Skeletal muscle cell (primary cell): ENCODE measurements around the gene LDHAL6B.

ENCODE experiments used
- DNase-seq: peaks from one replicate; pipeline ENCODE4 v3.0.0-alpha.2; 2010; ENCODE audit warnings: low read depth
- H3K4me3 ChIP-seq: 2 replicates; pipeline ENCODE4 v1.5.1; 2011; ENCODE audit warnings: low read depth, mild to moderate bottlenecking, control low read depth, low read length, moderate library complexity

The LDHAL6B gene

DNA sequence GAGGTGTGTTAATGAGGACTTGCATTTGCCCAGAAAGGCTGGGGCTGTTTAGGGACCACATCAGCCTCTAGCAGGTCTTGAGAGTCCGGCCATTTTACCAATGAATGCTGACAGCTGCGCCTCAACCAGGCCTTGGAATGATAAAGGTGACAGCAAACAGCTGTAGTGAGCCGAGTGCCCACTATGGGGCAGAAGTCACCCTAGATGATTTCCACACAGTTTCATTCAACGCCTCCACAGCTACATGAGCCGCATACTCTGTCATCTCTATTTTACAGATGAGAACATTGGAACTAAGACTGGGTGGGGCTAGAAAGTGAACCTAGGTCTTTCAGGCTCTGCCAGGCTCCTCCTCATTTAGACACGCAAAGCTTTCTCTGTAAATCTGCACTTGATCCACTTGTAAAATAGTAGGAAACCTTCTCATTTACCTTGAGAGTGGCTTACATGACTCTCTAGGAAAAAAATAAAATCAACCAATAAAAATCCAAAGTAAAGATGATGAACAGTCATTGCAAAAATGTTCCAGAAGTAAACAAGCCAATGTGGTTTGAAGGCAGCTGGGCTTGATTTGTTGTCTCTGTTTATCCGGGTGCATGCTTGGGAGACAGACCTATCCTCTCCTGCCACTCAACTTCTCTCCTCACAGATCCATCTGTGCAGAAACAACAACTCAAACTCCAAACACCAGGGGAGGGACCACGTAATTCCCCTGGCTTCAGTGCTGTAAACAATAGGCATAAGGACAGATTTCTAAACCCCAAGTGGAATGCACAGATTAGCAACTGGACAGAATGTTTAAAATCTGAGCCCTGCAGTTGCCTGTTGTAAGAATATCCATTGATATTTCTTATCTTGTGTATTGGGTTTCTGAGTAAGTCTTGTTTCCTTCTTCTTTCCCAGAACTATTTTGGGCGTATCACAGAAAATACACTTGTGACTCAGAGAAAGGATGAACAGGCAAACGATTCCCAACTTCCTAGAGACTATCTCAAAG lies 31.5 kb upstream of the LDHAL6B start:
- DNase-seq, result peak; percentile 33
- H3K4me3 ChIP-seq, result no peak overlapping the region

GRCh38 chr15:59176653-59177316 lies 29.9 kb upstream of the LDHAL6B start:
- no peak overlapping the region for H3K4me3 ChIP-seq

GRCh38 chr15:59177317-59177660 lies 29.4 kb upstream of the LDHAL6B start:
- DNase-seq, result no peak
- H3K4me3 ChIP-seq, result no peak overlapping the region

More at GRCh38 chr15:59176653-59177316, 29.9 kb upstream of the LDHAL6B start:
- no peak for DNase-seq

DNA sequence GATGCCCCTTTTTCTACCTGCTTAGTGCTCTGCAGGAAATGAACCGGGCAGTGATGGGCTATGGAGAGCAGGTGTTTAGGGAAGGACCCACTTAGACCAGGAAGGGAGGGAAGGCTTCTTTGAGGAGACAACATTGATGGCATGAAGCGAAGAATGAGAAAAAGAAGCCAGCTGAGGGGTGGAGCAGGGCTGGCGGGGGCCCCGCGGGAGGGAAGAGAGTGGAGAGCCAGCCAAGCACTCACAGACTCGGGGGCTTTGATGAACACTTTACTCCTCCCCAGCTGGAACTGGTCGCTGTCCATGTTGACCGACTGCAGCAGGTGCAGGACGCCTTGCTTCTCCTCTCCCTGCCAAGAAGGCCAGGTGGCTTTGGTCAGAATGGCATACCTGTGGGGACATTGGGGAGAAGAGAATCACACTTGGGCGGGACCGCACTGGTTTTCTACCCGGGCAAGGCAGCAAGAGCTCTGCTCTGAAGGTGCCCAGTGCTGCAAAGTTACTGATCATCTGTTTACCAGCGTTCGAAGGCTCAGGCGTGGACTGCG lies 28.4 kb upstream of the LDHAL6B start:
- DNase-seq, result no peak
- no peak overlapping the region for H3K4me3 ChIP-seq

GRCh38 chr15:59179717-59180116 lies 26.9 kb upstream of the LDHAL6B start:
- no peak for DNase-seq
- H3K4me3 ChIP-seq, result no peak overlapping the region

- no peak for DNase-seq
Observed at GRCh38 chr15:59180945-59181600, 25.6 kb upstream of the LDHAL6B start.

DNA sequence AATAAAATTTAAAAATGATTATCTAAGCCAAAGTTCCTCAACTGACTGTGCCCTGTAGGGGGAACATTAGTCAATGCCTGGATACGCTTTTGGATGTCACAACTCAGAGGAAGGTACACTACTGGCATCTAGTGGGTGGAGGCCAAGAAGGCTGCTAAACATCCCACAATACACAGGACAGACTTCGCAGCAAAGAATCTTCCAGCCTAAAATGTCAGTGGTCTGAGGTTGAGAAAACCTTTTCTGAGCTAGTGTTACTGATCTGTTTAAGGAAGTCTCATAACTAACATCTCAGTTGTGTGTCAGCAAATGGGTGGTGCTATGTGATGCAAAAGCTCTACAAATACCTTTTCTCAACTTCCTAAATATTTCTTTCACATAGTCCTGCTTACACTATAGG lies 20.9 kb upstream of the LDHAL6B start:
- no peak for DNase-seq
- no peak overlapping the region for H3K4me3 ChIP-seq

More at GRCh38 chr15:59180945-59181600, 25.6 kb upstream of the LDHAL6B start:
- no peak overlapping the region for H3K4me3 ChIP-seq

DNA sequence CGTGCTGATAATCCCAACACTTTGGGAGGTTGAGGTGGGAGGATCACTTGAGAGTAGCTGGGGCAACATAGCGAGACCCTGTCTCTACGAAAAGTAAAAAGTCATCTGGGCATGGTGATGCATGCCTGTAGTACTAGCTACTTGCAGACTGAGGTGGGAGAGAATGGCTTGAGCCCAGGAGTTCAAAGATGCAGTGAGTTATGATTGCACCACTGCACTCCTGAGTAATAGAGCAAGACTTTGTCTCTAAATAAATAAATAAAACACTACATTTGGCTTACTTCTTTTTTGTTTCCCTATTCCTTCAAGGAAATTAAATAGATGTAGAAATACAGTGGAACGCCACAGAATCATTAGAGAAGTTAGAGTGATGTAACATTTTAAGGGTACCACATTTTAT lies 20.1 kb upstream of the LDHAL6B start:
- no peak overlapping the region for H3K4me3 ChIP-seq
- DNase-seq, result no peak

DNA sequence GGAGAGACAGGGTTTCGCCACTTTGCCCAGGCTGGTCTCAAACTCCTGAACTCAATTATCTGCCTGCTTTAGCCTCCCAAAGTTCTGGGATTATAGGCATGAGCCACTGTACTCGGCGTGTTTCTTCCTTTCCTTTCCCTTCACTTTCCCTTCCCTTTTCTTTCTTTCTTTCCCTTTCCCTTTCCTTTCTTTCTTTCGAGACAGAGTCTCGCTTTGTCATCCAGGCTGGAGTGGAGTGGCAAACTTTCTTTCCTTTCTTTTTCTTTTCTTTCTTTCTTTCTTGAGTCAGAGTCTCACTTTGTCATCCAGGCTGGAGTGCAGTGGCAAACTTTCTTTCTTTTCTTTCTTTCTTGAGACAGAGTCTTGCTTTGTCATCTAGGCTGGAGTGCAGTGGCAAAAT lies 17.4 kb upstream of the LDHAL6B start:
- no peak for DNase-seq
- H3K4me3 ChIP-seq, result no peak overlapping the region

GRCh38 chr15:59190291-59190690 lies 16.4 kb upstream of the LDHAL6B start:
- no peak for DNase-seq
- H3K4me3 ChIP-seq, result no peak overlapping the region

DNA sequence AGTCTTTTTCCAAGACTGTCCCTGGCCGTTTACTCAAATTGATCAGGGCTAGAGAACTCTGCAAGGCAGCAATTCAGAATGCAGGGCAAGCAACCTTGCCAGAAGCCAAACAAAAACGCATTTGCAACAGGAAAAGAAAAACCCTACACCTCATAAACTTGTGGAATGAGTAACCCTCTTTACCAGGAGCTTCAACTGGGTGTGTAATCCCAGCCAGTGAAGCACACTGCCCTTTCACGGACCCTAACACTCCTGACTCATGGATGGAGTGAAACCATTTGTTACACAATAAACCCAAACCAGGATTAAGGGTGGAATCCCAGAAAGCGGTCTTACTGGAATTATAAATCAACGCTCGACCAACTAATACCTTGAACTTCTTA lies 14.8 kb upstream of the LDHAL6B start:
- no peak overlapping the region for H3K4me3 ChIP-seq
- DNase-seq, result peak; percentile 86

DNA sequence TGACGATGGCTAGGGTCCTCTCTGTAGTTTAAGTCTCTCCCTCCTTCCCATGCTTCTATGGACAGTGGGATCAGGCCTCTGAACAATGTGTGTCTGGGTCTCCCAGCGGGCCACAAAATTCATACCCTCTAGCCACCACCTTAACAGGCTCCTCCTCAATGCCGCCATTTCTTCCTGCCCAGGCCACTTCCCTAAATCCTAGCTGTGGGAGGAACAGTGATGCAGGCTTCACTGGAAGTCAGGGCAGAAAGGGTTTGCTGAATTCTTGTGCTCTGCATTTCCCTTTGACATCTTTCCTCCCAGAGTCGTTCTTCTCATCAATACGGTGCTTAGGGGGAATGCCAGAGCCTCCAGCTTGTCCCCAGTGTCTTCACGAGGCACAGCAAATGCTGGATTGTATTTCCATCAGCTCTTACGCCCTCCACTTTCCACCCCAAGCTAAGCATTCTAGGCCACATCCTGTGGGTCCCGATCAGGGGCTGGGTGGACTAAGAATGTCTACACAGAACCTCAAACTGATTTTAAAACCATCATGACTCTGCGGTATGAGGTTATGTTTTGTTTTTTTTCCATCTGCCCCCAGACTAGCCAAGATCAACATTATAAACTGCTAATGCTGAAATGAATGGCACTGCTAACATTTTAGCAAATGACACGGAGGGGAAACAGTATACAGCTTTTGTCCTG lies 11.9 kb upstream of the LDHAL6B start:
- no peak for DNase-seq
- H3K4me3 ChIP-seq, result no peak overlapping the region

- no peak overlapping the region for H3K4me3 ChIP-seq
- no peak for DNase-seq
Observed at GRCh38 chr15:59196416-59196815, 10.2 kb upstream of the LDHAL6B start.

GRCh38 chr15:59197454-59197853 lies 9.2 kb upstream of the LDHAL6B start:
- no peak overlapping the region for H3K4me3 ChIP-seq
- no peak for DNase-seq

DNA sequence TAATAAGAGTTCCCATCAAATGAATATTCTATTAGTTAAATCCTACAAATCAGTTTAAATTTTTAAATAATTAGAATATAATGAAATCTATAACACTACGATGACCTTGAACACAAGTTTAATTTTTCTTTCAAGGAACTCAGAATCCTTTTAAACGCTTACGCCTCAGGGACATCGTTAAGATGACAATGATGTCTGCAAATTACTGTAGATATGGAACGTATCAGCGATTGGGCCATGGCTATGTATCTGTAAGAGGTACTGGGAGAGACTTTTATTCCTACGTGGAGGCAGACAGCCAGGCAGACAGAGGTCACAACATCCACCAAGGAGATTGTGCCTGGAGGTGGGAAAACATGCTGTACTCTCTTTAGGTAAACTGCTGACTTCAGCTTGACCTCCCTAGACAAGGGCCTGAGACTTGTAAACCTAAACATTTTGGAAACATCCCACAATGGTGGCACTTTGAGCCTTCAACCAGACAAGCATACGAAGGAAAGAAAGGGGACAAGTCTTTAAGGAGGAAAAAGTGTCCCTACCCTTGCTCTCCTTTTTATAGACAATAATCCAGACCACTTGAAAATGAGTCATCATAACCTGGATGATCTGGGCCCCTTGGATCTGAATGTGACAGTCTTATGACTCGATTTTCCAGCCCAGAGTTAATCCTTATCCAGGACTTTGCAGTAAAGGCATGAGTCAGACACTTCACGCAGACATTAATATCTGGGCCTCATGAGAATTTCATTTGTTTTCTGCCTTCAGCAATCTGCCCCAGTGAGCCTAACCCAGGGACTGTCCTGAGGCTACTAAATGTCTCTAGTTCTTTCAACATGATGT lies 6.8 kb upstream of the LDHAL6B start:
- no peak overlapping the region for H3K4me3 ChIP-seq
- DNase-seq, result peak; percentile 32

DNA sequence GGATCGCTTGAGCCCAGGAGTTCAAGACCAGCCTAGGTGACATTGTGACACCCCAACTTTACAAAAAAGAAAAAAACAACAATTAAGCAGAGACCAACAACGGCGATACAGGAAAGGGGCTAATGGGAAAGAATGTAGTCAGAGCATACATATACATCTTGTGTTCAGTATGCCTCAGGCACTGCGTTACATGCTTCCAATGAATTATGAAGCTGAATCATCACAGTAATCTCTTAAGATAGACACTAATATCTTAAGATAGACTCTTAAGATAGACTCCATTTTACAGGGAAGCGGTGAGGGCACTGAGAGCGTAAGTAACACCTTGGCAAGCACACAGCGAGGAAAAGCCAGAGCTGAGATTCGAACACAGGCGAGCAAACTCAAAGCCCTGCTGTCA lies 6.1 kb upstream of the LDHAL6B start:
- H3K4me3 ChIP-seq, result no peak overlapping the region
- DNase-seq, result no peak

GRCh38 chr15:59203008-59203407 lies 3.6 kb upstream of the LDHAL6B start:
- no peak overlapping the region for H3K4me3 ChIP-seq
- DNase-seq, result no peak

DNA sequence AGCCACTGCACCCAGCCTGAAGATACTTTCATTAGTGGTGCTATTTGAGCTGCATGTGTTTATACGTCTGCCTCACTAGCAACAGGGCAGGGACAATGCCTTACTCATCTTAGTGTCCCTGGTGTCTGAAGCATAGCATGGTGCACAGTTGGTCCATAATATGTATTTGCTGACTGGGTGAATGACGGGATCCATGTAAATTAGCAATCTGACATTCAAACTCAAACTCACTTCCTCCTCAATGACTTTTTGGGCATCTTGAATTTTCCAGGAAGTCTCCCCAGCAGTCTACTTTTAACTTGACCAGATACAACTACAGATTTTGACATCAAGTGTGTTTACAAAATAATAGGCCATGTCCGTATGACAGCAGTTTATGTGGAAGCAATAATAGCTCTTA lies 3.0 kb upstream of the LDHAL6B start:
- no peak for DNase-seq
- H3K4me3 ChIP-seq, result no peak overlapping the region
